HG03103 (cell line): Measurements from ENCODE around the gene KLHL15.
"Not testable (repeated sequence)": the region's sequence is repeated elsewhere in the genome, so short reads cannot be mapped to it uniquely, and the experiment has no call there.

Source experiments
- ATAC-seq: cut with Tn5 transposase; IDR thresholded peaks from one replicate; pipeline ENCODE4 v1.9.1; 2021; ENCODE audit warnings: low read depth; ENCODE audit not compliant: unreplicated experiment

The KLHL15 gene

GRCh38 chrX:24027086-24027485, at the start of gene KLHL15:
Gene KLHL15, minus strand, starts transcription at chrX:24027186. Its CDS starts 20,493 bp downstream, at chrX:24006693.
- no peak for ATAC-seq

GRCh38 chrX:24069877-24070276, 42.9 kb upstream of the KLHL15 start:
- no peak for ATAC-seq

GRCh38 chrX:24063488-24063887, 36.5 kb upstream of the KLHL15 start:
- ATAC-seq: no peak

- peak; percentile 7 for ATAC-seq
These were observed 28.0 kb upstream of the KLHL15 start for GRCh38 chrX:24055043-24055356.

- ATAC-seq: peak; percentile 77
These were observed 27.4 kb upstream of the KLHL15 start, which contains the start of gene EIF2S3 for GRCh38 chrX:24054182-24055042. Gene EIF2S3, plus strand, starts transcription at chrX:24054956. Its CDS starts 13 bp downstream, at chrX:24054969.

- ATAC-seq: not testable (repeated sequence)
These were observed 23.7 kb upstream of the KLHL15 start for GRCh38 chrX:24050522-24051318.

GRCh38 chrX:24049643-24050042, 22.7 kb upstream of the KLHL15 start:
- ATAC-seq: not testable (repeated sequence)

- not testable (repeated sequence) for ATAC-seq
These were observed 19.1 kb upstream of the KLHL15 start for GRCh38 chrX:24046060-24046459.

GRCh38 chrX:24037729-24038128, 10.7 kb upstream of the KLHL15 start:
- ATAC-seq: no peak

GRCh38 chrX:24034485-24034884, 7.5 kb upstream of the KLHL15 start:
- ATAC-seq: no peak

- ATAC-seq: no peak
These were observed 3.6 kb upstream of the KLHL15 start for GRCh38 chrX:24030597-24030996.

GRCh38 chrX:24027985-24028384, 999 bp upstream of the KLHL15 start:
- no peak for ATAC-seq

- no peak for ATAC-seq
These were observed 554 bp downstream of the KLHL15 start for GRCh38 chrX:24026432-24026831.

- ATAC-seq: peak; percentile 10
These were observed 1.1 kb downstream of the KLHL15 start for GRCh38 chrX:24025741-24026403.

GRCh38 chrX:24024819-24025740, 1.9 kb downstream of the KLHL15 start:
- ATAC-seq: peak; percentile 83

- ATAC-seq: no peak
These were observed 2.9 kb downstream of the KLHL15 start for GRCh38 chrX:24023972-24024669.

GRCh38 chrX:24023544-24023943, 3.4 kb downstream of the KLHL15 start:
- no peak for ATAC-seq

GRCh38 chrX:24020306-24020876, 6.6 kb downstream of the KLHL15 start:
- no peak for ATAC-seq

- no peak for ATAC-seq
These were observed 7.5 kb downstream of the KLHL15 start for GRCh38 chrX:24019448-24019847.
